ACC112 (cell line): ENCODE results near the gene ATXN1L.
"Not testable (repeated sequence)": the region's sequence is repeated elsewhere in the genome, so short reads cannot be mapped to it uniquely, and the experiment has no call there.

Experiments used
- H2AFZ ChIP-seq: fragments of 200-600 bp; sonication (generic); one replicate; pipeline ENCODE4 v1.6.0; 2017; ENCODE audit warnings: antibody characterized with exemption, low read length; ENCODE audit not compliant: unreplicated experiment
- H3K27ac ChIP-seq: fragments of 200-600 bp; sonication (generic); 2 replicates; pipeline ENCODE4 v1.5.1; 2014; ENCODE audit warnings: low read depth, mild to moderate bottlenecking, antibody characterized with exemption, low read length, moderate library complexity
- H3K27me3 ChIP-seq: fragments of 200-600 bp; sonication (generic); 2 replicates; pipeline ENCODE4 v1.6.1; 2014; ENCODE audit warnings: mild to moderate bottlenecking, antibody characterized with exemption, low read length, moderate library complexity, mixed read lengths; ENCODE audit not compliant: insufficient read depth
- H3K36me3 ChIP-seq: fragments of 200-600 bp; sonication (generic); 2 replicates; pipeline ENCODE4 v1.6.1; 2016; ENCODE audit warnings: mild to moderate bottlenecking, antibody characterized with exemption, low read length, moderate library complexity, mixed read lengths; ENCODE audit not compliant: insufficient read depth
- H3K4me1 ChIP-seq: fragments of 200-600 bp; sonication (generic); one replicate; pipeline ENCODE4 v1.6.1; 2016; ENCODE audit warnings: low read length, mixed read lengths; ENCODE audit not compliant: insufficient read depth, unreplicated experiment, control insufficient read depth
- H3K4me3 ChIP-seq: fragments of 200-600 bp; sonication (generic); 2 replicates; pipeline ENCODE4 v1.5.1; 2014; ENCODE audit warnings: mild to moderate bottlenecking, low read depth, low read length
- H3K79me2 ChIP-seq: fragments of 200-600 bp; sonication (generic); one replicate; pipeline ENCODE4 v1.6.0; 2016; ENCODE audit warnings: low read length; ENCODE audit not compliant: control insufficient read depth, unreplicated experiment, insufficient read depth

Gene ATXN1L

DNA sequence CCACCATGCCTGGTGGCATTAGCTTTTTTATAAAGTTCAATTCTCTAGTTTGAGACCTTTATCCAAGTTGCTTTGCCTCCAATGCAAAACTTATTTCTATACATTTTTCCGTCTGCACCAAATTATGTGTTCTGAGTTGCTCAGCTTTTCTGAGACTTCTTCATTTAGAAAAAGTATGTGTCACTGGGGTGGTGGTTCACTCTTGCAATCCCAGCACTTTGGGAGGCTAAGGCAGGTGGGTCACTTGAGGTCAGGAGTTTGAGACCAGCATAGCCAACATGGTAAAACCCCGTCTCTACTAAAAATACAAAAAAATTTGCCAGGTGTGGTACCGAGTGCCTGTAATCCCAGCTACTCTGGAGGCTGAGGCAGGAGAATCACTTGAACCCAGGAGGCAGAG, 14.1 kb upstream of the ATXN1L start:
- H2AFZ ChIP-seq, H3K79me2 ChIP-seq, H3K27me3 ChIP-seq, H3K36me3 ChIP-seq, H3K27ac ChIP-seq, H3K4me1 ChIP-seq, H3K4me3 ChIP-seq: not testable (repeated sequence)

DNA sequence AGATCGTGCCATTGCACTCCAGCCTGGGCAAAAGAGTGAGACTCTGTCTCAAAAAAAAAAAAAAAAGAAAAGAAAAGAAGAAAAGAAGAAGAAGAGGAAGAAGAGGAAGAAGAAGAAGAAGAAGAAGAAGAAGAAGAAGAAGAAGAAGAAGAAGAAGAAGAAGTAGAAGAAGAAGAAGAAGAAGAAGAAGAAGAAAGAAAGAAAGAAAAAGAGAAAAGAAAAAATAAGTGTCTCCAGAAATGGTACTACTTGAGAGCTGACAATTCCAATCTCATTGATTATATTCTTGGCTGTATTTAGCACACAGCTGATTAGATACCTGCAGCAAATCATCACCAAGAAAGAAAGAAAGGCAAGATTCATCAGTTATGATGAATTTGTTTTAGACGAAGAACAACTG, 13.7 kb upstream of the ATXN1L start:
- H3K79me2 ChIP-seq, H2AFZ ChIP-seq, H3K4me1 ChIP-seq, H3K27me3 ChIP-seq, H3K36me3 ChIP-seq, H3K4me3 ChIP-seq, H3K27ac ChIP-seq: not testable (repeated sequence)

DNA sequence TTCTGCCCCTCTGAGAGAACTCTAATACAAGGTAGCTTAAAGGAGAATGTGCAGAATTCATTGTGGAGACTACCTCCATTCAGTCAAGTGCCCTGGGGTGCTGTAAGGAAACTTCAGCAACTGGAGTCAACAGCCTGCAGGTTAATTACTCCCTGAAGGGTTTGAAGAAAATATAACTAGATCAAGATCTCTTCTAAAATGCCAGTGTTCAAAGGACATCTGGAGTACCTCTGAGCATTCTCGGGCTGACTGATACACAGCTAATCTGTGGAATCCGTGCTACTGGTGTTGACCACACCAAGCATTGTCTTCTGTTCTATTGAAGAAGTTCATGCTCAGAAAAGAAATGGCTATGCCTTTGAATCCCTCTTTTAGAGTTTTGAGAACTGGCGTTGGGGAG, 11.5 kb upstream of the ATXN1L start:
- no peaks in the 10 kb centered on the region for H3K27me3 ChIP-seq
- no peak overlapping the region for H2AFZ ChIP-seq
- H3K27ac ChIP-seq = no peak overlapping the region
- H3K79me2 ChIP-seq = no peaks in the 10 kb centered on the region
- no peaks in the 10 kb centered on the region for H3K36me3 ChIP-seq
- H3K4me3 ChIP-seq = no peak overlapping the region
- H3K4me1 ChIP-seq = no peaks in the 10 kb centered on the region

DNA sequence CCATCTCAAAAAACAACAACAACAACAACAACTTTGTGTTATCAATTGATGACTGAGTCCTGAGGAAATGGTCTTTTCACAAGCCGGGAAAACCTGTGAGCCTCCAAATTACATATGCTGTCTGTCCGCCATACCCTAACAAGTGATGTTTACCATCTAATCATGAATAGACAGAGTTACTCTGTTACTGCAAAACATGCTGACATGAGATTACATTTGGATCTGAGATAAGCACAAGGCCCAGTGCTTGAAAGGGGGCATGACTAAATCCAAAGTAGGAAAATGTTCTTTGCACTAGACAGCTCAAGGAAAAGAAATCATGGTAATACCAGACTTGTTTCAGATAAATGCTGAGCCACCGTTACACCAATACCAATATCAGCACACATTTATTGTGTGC, 8.6 kb upstream of the ATXN1L start:
- Histone ChIP-seq H3K27ac (no peak overlapping the region), H3K4me1 (no peaks in the 10 kb centered on the region), H3K36me3 (no peaks in the 10 kb centered on the region), H3K4me3 (no peak overlapping the region), H2AFZ (no peak overlapping the region), H3K27me3 (no peaks in the 10 kb centered on the region), H3K79me2 (no peaks in the 10 kb centered on the region)

DNA sequence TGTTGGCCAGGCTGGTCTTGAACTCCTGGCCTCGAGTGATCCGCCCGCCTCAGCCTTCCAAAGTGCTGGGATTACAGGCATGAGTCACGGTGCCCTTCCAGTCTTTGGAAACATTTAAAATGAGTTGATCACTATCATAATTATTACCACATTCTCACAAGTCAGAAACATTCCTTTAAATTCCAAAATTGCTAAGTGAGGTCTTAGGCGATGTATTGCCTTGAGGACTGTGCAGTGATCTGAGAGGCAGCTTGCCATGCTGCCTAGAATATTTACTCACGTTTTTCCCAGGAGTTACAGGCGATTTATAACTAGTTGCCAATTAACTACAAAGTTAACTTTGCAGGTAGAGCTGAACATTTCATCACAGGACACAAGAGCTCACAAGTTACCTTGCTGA, 5.7 kb upstream of the ATXN1L start:
- Histone ChIP-seq H3K27me3 (no peaks in the 10 kb centered on the region), H3K79me2 (no peaks in the 10 kb centered on the region), H3K4me3 (no peak overlapping the region), H3K27ac (no peak overlapping the region), H2AFZ (no peak overlapping the region), H3K4me1 (no peaks in the 10 kb centered on the region), H3K36me3 (no peaks in the 10 kb centered on the region)

DNA sequence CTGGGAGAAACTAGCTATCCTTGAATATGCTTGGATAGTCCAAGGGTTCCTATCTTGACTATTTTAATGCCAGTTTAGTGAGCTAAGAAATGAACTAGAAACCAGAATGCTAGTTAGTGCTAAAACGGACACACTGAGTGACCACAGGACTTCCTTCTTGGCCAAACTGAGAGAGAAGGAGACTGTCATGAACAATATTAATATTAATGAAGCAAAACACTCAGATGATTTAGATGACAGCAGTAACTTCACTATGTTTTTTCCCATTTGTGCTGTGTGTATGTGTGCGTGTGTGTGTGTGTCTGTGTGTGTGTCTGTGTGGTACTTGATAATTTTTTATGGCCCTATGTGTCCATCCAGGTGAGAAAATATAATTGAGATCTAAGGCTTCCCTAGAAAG, 2.2 kb upstream of the ATXN1L start:
- no peak overlapping the region for H3K27ac ChIP-seq
- no peaks in the 10 kb centered on the region for H3K27me3 ChIP-seq
- H3K36me3 ChIP-seq = no peaks in the 10 kb centered on the region; the same call in 1 of the 2 replicates
- H3K4me1 ChIP-seq = peaks cover 10% of the 10 kb centered on the region
- H2AFZ ChIP-seq = no peak overlapping the region
- no peak overlapping the region for H3K4me3 ChIP-seq
- peaks cover 28% of the 10 kb centered on the region for H3K79me2 ChIP-seq

DNA sequence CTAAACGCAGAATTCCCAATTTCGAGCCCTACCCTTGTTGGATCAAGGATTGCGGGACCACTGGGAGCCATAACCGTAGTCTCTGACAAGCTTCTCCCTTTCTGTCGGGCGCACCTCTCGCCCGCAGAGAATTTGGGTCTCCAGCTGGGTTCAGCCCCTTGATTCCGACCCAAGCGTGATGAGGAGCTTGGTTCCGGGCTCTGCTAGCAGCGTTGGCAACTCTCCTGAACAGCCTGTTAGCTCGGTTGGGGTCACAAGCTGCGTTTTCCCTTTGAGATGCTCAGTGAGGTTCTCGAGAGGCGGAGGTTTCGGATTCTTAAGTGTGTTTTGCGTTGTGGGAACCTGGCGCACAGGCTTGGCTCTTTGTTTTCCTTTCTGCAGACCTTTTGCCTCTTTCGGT, 655 bp downstream of the ATXN1L start:
- H3K79me2 ChIP-seq = peaks cover 29% of the 10 kb centered on the region
- peak overlapping the region; percentile 35 for H2AFZ ChIP-seq
- H3K27ac ChIP-seq = no peak overlapping the region
- no peaks in the 10 kb centered on the region for H3K27me3 ChIP-seq
- peak overlapping the region; percentile 92 for H3K4me3 ChIP-seq
- no peaks in the 10 kb centered on the region; the same call in 1 of the 2 replicates for H3K36me3 ChIP-seq
- H3K4me1 ChIP-seq = peaks cover 10% of the 10 kb centered on the region

DNA sequence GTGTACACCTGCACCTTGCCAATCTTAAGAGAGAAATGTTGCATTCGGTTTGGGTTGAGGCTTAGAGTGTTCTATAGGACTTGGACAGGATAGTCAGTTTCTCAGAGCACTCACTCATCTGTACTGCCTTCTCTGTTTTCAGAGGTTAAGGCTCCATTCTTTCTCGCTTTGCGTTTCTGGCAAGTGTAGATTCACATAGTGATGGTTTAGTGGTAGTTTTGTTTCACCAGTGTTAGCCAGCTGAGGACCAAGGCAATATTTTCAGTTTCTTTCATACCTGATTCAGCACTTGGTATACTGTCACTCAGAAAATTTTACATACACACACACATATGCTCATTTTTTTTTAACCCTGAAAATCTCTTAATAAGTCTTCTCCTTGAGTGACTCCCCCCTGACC, 1.3 kb downstream of the ATXN1L start:
- no peaks in the 10 kb centered on the region; the same call in 1 of the 2 replicates for H3K36me3 ChIP-seq
- peaks cover 10% of the 10 kb centered on the region for H3K4me1 ChIP-seq
- no peak overlapping the region for H3K27ac ChIP-seq
- H3K27me3 ChIP-seq = no peaks in the 10 kb centered on the region
- peaks cover 29% of the 10 kb centered on the region for H3K79me2 ChIP-seq
- peak overlapping the region; percentile 92 for H3K4me3 ChIP-seq
- no peak overlapping the region for H2AFZ ChIP-seq

DNA sequence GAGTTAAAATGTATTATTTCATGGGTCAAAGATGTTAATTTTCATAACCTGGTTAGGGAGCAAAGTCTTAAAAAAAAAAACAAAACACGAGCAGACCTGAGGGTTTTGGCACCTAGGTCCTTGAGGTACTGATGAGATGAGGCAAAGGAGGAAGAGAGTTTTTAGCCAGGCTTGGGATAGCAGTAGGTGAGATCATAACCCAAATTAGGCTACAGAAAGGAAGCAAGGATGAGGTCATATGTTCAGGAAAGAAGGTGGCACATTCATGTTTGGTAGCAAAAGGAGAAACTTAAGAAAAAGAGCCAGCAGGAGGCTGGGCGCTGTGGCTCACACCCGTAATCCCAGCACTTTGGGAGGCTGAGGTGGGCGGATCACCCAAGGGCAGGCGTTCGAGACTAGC, 2.8 kb downstream of the ATXN1L start:
- H3K27me3 ChIP-seq = no peaks in the 10 kb centered on the region
- no peak overlapping the region for H3K27ac ChIP-seq
- H3K36me3 ChIP-seq = no peaks in the 10 kb centered on the region; the same call in 1 of the 2 replicates
- H3K4me1 ChIP-seq = peaks cover 10% of the 10 kb centered on the region
- H3K4me3 ChIP-seq = no peak overlapping the region
- H3K79me2 ChIP-seq = peaks cover 29% of the 10 kb centered on the region
- no peak overlapping the region for H2AFZ ChIP-seq

DNA sequence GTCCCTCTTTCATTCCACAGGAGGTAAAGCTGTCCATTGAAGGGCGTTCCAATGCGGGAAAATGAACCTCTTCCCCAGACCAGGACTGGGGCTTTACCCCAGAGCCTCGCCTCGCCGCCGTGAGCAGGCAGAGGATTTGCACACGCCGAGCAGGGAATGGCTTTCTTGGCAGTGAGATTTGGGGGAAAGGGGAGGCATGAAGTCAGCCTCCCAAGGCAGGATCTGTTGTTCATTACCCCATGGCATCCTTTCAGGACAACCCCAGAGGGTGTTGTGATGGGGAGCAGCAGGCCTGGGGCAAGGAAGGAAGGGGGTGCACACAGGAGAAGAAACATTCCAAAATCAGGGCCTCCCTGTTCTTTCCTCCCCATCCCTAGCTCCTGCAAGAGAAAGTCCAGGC, 6.0 kb downstream of the ATXN1L start:
- Histone ChIP-seq H3K27ac (no peak overlapping the region), H2AFZ (no peak overlapping the region), H3K27me3 (no peaks in the 10 kb centered on the region), H3K4me3 (no peak overlapping the region), H3K36me3 (peaks cover 3% of the 10 kb centered on the region; the same call in 1 of the 2 replicates), H3K79me2 (peaks cover 25% of the 10 kb centered on the region), H3K4me1 (peaks cover 9% of the 10 kb centered on the region)

DNA sequence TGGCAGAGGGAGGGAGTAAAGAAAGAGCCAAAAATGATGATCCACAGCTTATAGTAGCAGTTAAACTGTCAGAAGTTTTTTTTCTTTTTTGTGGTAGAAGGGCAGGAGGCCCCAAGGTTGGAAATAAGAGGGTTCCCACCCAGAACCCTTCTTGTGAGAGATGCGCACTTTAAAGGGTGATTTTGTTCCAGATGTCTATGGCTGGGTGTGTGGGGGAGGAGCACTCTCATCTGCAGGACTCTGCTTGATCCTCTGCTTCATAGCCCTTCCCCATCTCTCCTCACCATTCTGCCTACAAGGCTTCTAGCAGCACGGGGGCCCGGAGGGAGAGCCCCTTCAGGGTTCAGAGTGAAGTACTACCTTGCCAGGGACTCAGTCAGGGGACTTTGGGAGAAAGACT, 6.4 kb downstream of the ATXN1L start:
- H3K27me3 ChIP-seq = no peaks in the 10 kb centered on the region
- H3K79me2 ChIP-seq = peaks cover 21% of the 10 kb centered on the region
- peaks cover 5% of the 10 kb centered on the region for H3K4me1 ChIP-seq
- H2AFZ ChIP-seq = no peak overlapping the region
- no peak overlapping the region for H3K4me3 ChIP-seq
- H3K36me3 ChIP-seq = peaks cover 3% of the 10 kb centered on the region; the same call in 1 of the 2 replicates
- H3K27ac ChIP-seq = no peak overlapping the region
